ENCODE data around the gene LMO7.
"Not testable (repeated sequence)": the region's sequence is repeated elsewhere in the genome, so short reads cannot be mapped to it uniquely, and the experiment has no call there.

Gene LMO7

DNA sequence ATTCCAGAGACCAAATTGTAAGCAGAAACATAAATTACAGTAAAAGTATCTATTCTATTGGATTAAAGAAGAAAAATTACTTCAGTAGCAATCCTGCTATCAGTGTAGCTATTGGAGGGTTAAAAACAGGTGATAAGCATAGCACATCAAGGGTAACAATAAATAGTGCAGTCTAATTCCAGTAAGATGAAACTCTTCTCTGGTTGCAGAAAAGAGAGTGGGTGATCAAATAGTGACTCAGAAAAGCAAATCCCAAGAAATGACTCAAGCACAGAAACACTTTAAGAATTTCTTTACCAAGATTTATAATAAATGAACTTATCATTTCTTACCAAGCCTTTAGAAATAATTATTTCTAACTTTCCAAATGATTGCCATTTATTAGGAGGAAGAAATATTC is 135.7 kb downstream of the LMO7 start:
- no peak for DNase-seq (ENCODE audit: low read depth)

DNA sequence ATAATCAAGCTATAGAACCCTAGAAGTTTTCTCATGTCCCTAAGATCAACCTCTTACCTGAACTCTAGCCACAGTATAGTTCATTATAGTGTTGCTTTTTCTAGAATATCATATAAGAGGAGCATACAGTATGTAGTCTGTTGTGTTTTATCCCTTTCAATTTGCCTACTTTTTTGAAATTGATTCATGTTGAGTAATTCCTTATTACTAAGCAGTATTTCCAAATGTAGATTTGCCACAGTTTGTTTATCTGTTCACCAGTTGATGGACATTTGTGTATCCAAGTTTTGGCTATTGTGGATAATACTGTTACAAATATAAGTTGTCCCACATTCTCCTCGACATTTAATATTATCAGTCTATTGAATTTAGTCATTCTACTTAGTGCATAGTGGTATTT is 138.0 kb downstream of the LMO7 start:
- DNase-seq (ENCODE audit: low read depth), result no peak

DNA sequence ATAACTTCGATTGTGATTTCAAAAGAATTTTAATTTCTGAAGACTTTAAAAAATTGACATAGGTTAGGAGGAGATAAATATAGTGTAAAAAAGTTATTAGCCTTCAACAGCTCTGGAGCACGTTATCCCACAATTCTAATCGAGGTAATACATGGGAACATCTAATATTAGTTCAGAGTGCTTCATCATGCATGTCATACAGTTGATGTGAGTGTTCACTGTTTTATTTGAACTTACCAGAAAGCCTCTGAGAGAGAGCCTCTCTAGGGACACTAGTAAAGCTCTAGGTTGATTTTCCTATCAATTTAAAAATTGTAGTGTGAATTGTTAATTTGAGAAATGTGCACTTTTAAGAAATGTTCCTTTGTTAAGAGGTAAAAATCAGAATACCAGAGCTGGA is 140.4 kb downstream of the LMO7 start:
- DNase-seq (ENCODE audit: low read depth), result no peak

DNA sequence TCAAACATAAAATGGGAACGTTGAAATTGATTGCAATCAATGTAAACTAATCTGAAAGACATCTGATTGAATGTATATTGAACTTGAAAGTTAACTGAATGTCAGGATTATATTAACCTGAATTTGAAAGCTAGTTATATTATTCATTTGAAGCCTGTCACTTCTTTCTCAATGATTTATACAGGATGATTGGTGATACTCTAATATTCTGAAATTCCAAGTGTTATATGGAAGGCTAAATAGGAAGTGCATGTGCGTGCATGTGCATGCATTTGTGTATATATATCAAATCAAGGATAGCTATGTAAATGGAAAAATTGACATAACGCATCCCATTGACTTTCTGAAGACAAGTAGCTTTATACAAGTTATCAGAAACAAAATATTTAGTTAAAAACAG is 143.3 kb downstream of the LMO7 start:
- no peak for DNase-seq (ENCODE audit: low read depth)

DNA sequence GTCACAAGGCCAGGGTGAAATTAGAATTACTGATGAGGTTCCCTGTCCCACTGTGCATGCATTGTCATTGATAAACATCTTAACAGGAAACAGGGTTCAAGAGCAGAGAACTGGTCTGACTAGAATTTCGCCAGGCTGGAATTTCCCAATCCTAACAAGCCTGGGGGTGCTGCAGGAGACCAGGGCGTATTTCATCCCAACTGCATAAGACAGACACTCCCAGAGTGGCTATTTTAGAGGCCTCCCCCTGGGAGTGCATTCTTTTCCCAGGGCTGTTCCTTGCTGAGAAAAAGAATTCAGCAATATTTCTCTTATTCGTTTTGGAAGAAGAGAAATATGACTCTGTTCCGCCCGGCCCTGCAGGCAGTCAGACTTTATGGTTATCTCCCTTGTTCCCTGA is 144.0 kb downstream of the LMO7 start:
- not testable (repeated sequence) for DNase-seq (ENCODE audit: low read depth)

DNA sequence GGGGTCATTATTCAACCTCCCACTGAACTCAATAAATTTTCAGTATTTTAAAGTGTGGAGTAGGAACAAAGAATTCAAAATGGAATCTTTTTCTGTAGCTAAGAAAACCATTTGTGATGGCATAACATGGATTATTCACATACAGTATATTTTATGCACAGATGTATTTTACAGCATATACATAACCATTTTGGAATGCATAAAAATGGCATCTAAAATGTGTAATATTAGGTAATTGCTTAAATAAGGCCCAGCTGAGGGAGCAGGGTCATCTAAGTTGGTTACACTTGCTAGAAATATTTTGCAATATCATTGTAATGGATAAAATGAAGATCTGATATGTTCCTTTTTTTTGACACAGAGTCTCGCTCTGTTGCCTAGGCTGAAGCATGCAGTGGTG is 146.9 kb downstream of the LMO7 start:
- no peak for DNase-seq (ENCODE audit: low read depth)

DNA sequence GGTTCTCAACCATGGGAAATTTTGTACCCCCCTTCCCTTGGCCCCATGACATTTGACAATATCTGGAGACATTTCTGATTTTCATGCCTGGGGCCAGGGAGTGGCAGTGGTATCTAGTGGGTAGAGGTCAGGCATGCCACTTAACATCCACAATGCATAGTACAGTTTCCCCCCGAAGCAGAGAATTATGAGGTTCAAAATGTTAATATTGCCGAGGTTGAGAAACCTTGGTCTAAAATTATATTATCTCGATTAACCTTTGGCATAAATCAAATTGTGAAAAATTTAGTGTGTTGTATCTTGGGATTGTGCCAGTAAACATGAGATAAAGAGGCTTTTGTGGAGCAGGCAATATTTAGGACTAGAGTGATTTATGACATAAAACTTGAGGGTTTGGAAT is 147.9 kb downstream of the LMO7 start:
- DNase-seq (ENCODE audit: low read depth), result no peak

DNA sequence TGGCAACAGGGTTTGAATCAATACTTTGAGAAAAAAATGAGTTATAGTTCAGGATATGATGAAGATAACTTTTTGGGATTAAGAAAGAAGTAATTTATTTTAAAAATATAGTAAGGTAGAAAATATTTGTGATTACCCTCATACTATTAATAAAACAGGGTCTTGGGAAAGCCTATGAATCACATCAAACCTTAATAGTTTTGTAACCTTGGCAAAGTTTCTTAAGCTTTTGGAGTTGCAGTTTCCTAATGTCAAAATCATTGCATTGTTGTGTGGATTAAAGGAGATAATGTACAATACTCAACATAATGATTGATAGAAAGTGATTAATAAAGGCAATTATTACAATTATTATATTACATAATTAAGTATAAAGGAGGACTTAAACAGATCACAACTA is 149.0 kb downstream of the LMO7 start:
- DNase-seq (ENCODE audit: low read depth), result no peak

DNA sequence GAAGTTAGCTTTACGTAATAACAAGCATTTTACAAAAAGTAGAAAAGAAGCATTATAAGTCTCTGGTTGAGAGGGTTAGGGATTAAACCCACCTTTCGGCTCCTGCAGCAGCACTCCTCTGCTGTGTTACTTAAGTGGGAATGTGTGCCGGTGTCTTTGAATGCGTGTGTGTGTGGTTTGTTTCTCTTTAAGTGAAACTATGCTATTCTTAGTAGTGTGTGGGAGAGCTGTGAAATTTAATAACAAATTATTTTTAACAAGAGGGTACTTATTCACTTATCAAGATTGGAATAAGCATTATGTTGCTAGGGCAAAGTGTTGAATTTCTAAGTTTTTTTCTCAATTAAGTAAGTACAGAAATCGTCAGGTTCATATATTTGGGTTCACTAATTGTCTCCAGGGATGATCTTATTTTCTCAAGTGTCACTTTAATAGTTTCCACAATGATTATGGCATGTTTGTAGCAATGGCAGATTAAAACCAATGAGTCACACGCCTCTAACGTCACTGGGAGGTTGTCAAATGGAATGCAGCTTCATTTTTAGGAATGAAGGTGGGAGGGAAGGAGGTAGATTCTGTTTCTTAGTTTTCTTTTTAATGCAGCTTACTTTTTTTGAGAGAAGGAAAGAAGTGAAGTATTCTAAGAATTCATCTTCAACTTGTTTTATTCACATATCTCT is 151.3 kb downstream of the LMO7 start:
- DNase-seq (ENCODE audit: low read depth), result no peak

DNA sequence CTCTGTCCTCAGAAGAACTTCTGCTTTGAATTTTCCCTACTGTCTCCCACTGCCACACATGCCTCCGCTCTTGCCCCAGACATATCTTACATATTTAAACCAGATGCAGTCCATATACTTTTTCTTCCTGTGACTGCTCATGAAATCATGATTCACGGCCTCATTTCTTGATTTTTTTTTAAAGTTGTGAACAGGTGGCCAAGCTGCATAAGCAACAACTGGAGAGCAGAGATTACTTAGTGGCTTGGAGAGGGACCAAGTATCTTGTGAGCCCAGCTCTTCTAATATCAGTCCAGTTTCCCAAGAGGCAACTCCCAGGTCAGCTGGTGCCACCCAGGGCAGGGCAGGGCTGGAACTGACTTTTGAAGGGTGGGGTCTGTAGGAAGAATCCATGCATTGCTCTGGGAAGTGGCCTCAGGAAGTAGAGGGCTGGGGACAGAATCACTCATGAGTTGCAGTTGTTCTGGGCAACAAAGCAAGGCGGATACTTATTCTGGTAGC is 152.4 kb downstream of the LMO7 start:
- DNase-seq (ENCODE audit: low read depth), result no peak

DNA sequence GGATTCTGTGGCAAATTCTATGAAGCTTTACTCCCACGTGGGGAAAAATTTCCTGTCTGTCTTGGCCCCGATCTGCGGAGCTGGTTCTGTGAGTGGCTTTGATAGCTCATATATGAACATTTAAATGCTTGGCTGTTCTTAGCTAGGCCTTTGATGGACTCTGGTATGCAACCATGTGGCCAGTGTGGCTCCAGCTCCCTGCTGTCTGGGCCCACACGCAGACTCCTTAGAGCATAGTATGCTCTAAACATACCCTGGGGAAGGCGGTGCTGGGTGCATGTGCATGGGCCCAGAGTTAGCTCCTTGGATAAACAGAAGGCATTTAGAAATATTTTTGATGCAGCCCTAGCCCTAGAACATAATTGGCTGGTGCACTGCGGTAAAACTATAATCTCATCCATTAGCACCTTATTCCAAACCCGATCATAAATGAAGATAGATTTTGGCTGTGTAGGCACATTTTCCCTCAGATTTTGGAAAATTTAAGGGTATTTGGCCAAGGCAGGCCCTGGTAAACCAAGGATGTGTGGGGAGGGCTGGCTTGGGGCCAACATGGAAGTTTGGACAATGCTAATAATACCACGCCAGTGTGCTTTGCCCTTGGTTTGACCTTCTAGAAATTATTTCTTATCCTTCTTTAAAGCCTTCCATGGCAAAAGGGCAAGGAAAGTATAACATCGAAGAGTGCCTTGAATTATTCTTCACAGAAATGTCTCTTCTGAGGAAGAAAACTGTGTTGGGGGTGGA is 153.5 kb downstream of the LMO7 start:
- DNase-seq (ENCODE audit: low read depth), result no peak

DNA sequence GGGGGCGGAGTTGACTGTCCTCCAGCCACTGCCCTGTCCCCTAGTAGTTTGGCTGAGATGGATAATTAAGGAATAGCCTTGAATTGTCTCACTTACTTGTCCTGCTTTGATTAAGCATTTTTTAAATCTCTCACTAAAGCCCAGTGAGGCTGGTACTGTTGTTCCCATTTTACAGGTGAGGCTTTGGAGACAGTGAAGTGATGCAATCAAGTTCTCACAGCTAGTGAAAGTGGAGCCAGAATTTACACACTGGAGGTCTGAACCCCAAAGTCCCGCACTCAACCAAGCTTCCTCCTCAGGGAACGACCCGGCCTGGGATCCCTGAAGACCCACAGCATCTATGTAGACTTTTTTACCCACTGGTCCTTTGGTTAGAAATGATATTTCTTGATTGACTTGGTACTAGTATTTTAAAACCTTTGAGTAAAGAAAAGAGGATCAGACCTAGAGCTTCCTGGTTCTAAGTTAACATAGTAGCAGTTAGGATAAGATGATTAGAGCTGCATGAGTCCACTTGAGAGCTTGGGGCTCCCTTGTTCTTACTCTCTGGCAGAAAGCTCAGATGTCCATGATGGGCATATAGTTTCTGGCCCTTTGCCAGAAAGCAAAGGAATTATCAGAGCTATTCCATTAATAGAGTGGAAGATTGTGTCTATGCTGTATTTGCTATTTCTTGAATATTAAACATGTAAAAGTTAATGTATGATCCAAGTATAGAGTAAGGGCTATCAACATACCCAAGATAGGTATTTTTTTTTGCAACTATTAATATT is 154.3 kb downstream of the LMO7 start:
- DNase-seq (ENCODE audit: low read depth), result no peak

DNA sequence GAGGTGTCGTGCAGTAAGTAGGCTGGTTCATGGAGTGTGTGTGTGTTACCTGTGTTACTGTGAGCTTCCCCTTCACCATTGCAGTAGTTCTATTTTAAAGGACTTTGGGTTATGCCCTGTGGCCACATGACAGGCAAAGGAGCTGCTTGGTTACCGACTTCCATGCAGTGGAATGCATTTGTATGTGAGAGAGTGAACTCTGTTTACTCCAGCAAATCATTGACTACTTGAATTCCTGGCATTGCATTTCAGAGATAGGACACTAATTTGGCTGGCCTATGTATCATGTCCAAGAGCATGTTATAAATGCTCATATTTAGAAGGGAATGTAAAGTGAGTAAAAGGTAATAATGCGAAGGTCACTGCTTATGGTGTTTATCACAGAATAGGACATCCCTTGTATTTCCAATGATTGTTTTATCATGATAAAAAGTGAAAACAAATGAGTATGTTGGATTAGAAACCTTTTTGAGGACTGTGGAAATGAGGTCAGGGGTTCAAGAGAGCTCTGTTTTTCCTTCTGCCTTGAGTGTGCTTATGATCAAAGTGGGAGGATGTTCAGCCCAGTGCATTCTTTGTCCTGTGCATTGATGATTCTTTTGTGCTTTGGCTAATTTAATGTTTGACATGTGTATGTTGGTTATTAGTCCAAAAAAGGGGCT is 156.5 kb downstream of the LMO7 start:
- no peak for DNase-seq (ENCODE audit: low read depth)

DNA sequence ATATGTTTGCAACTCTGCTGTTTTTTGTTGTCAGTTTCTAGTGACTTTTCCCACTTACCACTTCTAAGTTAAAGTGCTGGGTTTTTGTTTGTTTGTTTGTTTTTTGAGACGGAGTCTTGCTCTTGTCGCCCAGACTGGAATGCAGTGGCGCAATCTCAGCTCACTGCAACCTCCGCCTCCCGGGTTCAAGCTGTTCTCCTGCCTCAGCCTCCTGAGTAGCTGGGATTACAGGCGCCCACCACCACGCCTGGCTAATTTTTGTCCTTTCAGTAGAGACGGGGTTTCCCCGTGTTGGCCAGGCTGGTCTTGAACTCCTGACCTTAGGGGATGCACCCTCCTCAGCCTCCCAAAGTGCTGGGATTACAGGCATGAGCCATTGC is 157.0 kb downstream of the LMO7 start:
- DNase-seq (ENCODE audit: low read depth), result not testable (repeated sequence)

DNA sequence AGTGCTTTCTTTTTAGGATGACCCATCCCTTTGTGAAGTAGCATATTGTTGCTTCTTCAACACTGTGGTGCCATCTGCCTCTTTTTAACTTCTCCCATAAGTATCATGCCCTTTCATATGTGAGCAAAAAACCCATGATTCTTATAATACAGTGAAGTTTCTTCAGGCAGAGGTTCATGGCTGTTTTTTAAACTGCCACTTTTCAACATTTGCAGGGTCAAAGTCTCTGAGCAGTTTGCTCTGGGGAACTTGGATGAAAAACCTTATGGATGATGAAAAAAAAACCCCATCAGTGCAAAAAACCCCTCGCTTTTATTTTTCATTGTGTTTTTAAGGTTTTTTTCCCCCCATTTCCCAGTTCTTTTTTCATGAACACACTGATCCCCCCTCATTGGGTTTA is 158.5 kb downstream of the LMO7 start:
- no peak for DNase-seq (ENCODE audit: low read depth)

DNA sequence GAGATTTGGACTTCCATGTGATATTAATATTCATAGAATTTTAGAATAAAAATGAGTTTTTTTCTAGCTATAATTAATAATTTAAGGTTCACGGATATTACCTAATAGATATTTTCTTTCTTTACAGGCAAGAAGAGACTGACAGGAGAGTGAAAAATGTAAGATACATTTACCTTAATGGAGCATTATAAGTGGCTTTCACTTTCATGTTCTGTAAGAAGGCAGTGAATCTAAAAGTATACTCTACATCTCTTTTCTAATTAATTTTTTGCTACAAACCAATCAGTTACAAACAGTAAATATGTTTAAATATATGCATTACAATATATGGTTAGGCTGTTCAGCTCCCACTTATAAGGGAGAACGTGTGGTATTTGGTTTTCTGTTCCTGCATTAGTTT is 159.1 kb downstream of the LMO7 start:
- DNase-seq (ENCODE audit: low read depth), result no peak

DNA sequence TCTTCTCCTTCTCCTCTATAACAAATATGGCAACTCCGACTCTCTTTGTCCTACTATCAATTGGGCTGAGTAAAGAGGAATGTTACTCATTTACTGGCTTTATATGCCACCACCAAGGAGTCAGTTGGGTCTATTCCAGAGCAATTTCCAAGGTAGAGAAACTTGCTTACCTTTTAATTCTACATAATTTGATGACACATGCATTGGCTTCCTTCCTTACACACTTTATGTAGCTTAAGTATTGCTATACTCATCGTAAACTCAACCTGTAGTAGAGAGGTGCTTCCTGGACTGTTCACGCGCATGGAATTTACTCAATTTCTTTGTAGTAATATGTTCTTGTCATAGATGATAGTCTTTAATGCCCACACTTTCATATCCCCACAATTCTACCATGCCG is 160.7 kb downstream of the LMO7 start:
- DNase-seq (ENCODE audit: low read depth), result no peak

DNA sequence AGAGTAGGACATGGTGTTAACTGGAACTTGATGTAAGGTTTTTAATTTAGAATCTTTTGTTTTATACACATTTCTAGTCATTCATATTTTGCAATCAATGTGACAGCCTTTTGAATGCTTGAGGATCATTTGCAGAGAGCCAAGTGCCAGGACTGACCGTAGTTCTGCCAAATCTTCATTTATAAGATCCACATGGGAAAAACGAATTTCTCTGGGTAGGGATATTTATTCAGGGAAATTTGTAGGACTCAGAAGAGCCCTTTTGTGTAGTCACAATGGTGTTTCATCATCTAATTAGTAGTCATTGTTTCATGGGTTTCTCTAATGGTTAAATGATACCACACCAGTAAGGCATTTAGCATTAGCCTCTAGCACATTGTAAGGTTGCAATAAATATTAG is 161.1 kb downstream of the LMO7 start:
- DNase-seq (ENCODE audit: low read depth), result no peak

DNA sequence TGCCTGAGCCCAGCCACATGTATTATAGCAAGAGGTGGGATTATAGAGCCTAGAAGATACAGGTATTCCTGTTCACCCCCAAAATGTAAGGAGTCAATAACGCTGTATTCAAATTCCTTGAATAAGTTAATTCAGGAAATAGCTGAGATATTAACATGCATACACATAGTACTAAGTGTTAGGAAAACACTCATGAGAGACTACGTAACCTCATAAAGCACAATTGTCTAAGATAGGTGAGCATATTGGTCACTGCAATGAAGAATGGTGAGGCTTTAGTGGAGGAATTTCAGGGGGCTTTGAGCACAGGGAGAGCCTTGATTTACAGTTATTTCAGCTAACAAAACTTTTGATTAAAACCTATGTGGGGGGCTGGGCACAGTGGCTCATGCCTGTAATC is 161.6 kb downstream of the LMO7 start:
- no peak for DNase-seq (ENCODE audit: low read depth)

DNA sequence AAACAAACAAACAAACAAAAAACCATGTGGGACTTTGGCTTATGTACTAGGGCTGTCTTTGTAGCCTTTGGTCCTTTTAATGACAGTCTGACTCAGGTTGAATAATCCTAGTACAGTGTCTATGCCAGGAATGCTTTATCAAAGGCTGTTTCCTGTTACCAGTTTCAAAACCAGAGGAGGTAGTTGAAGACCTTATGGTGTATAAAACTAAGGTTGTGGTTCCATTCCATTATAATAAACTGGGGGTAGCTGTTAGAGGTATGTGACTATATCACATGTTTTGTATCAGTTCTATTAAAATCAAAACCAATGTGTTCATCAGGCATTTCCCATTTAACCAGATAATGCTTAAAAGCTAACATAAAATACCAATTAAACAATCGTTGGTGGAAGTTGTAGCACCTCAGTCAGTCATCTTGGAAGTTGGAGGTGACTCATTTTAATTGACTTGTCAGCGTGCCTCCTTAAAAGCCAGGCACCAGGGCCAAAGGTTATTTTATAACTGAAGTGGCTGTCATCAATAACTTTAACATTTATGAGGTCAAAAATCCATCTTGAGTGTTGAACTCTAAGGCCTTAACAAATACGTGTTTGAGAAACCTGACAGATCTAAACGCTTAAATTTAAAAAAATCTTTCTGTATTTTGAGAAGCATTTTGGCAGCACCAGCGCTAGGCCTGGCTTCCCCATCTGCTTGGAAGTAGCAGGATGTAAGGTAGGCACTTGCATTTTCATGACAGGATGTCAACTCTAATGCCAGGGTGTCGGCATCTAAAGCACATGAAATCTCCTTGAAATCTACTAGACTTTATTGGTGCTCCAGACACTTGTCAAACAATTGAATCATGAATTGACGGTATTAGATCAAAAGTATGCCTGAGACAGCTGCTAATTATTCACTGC is 162.5 kb downstream of the LMO7 start:
- no peak for DNase-seq (ENCODE audit: low read depth)

DNA sequence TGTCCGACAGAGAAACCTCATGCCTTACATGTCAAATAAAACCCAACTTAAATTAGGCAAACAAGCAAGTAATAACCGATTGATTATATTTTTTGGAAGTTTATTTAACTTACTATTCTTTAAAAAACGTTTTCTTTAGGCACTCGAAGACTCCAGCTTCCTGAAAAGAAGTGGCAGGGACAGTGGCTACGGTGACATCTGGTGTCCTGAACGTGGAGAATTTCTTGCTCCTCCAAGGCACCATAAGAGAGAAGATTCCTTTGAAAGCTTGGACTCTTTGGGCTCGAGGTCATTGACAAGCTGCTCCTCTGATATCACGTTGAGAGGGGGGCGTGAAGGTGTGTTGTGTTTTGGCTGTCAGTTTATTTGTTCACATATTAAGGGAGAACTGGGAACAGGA is 164.4 kb downstream of the LMO7 start:
- DNase-seq (ENCODE audit: low read depth), result no peak

Data from stimulated activated CD8-positive, alpha-beta memory T cell treated with anti-CD3 and anti-CD28 coated beads, Interleukin-4, amount 100 ng/mL, for 24 hours (primary cell).